Measurements from ENCODE around the gene PPP1R15B. TPM values are rescaled to one million over a fixed set of nuclear protein-coding genes. Genes with fewer than 3 reads are reported as not detected.

PPP1R15B gene
- total RNA-seq, 1 experiment from 2014 or later: 69.3 TPM

DNA sequence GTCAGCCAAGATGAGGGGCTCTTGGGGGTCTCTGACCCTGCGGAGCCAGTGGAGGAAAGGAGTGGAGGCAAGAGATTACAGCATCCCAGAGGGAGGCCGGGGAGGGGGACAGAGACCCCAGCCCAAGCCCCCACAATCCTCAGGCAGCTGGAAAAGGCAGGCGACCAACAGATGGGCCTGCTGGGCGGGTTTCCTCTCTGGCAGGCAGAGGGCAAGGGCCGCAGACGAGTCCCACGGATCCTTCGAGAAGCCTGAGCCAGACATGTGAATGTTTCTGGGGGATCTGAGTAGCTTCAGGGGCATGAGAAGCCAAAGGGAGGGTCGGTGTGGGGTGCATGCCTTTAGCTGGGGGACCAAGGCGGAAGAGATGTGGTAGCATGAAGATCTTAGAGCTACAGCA, 49.8 kb downstream of the PPP1R15B start:
- TF ChIP-seq JUND (IDR thresholded peaks at IDR 0.05) (no peak), POLR2AphosphoS5 (IDR thresholded peaks at IDR 0.05; ENCODE audit: low read depth, low read length) (no peak), YY1 (IDR thresholded peaks at IDR 0.05; ENCODE audit: extremely low read depth, insufficient replicate concordance, low read depth, low read length) (no peak), SIN3A (IDR thresholded peaks at IDR 0.05; ENCODE audit: low read depth) (no peak)
- no peaks in the 10 kb centered on the region for H3K9me3 ChIP-seq (ENCODE audit: control insufficient read depth in 1 of 2, insufficient read depth in 1 of 2, low read depth in 1 of 2, low read length in 2 of 2)
- no peaks in the 10 kb centered on the region for H3K9me2 ChIP-seq (ENCODE audit: insufficient read depth)
- H3K36me3 ChIP-seq (ENCODE audit: control insufficient read depth in 1 of 2, insufficient read depth in 2 of 2, low read length in 2 of 2): no peaks in the 10 kb centered on the region
- peaks cover 6 to 20% of the 10 kb centered on the region in 2 experiments; a peak in 3 of 4 replicates for H3K4me1 ChIP-seq (ENCODE audit: control insufficient read depth in 1 of 2, insufficient read depth in 2 of 2, low read length in 2 of 2)
- H3K79me2 ChIP-seq (ENCODE audit: insufficient read depth, low read length): no peaks in the 10 kb centered on the region
- ATAC-seq (no peak), DNase-seq (ENCODE audit: low read depth, low spot score) (no peak)
- CTCF ChIA-PET: interaction anchor here (1.7 to 6.8 kb wide), 4 partner anchors 37 to 199 kb away, joined by 6 to 51 read pairs (median 28); no protein-coding TSS in a partner anchor
- H3K4me3 ChIP-seq (replicated peaks in 1 of 2; ENCODE audit: low read depth in 1 of 2, low read length in 2 of 2): no peak overlapping the region
- RAD21 ChIA-PET (ENCODE audit: low non-redundant PET in 1 of 2, low total read pairs in 2 of 2, uncharacterized antibody in 2 of 2, unreplicated experiment in 2 of 2): interaction anchor here (1.1 to 2.9 kb wide), 4 partner anchors 103 to 199 kb away, joined by 4 to 14 read pairs (median 8); partner anchors contain the start of gene GOLT1A (in 2 of the 2)
- no peak overlapping the region for H3K9ac ChIP-seq (ENCODE audit: low read length)
- H3K27ac ChIP-seq (ENCODE audit: low read depth, low read length): no peak overlapping the region
- no peak overlapping the region for H2AFZ ChIP-seq (ENCODE audit: low read depth, low read length, poor library complexity, severe bottlenecking)
- no peaks in the 10 kb centered on the region for H3K27me3 ChIP-seq (ENCODE audit: insufficient read depth, low read length)
- intact Hi-C loops (cut with micrococcal nuclease): no loop called here
- no peak overlapping the region for H3K4me2 ChIP-seq (ENCODE audit: low read length)
- no TSS peak for BruUV-seq (replicated peaks)
- POLR2A ChIA-PET: interaction anchor here (2.1 kb wide), 1 partner anchor 16 kb away, joined by 5 read pairs; no protein-coding TSS in a partner anchor
- no peaks in the 10 kb centered on the region for H4K20me1 ChIP-seq (ENCODE audit: insufficient read depth)

- RAD21 ChIA-PET (ENCODE audit: low non-redundant PET in 1 of 2, low total read pairs in 2 of 2, uncharacterized antibody in 2 of 2, unreplicated experiment in 2 of 2): interaction anchor here (1.1 to 2.6 kb wide), 4 partner anchors 103 to 199 kb away, joined by 3 to 11 read pairs (median 4); partner anchors contain the start of gene GOLT1A (in 1 of the 2)
- no peaks in the 10 kb centered on the region for H3K79me2 ChIP-seq (ENCODE audit: insufficient read depth, low read length)
Observed at GRCh38 chr1:204361341-204361771, 50.3 kb downstream of the PPP1R15B start.

More at GRCh38 chr1:204361341-204361771, 50.3 kb downstream of the PPP1R15B start:
- Histone ChIP-seq H3K27ac (ENCODE audit: low read depth, low read length) (no peak overlapping the region), H3K9me3 (ENCODE audit: control insufficient read depth in 1 of 2, insufficient read depth in 1 of 2, low read depth in 1 of 2, low read length in 2 of 2) (no peaks in the 10 kb centered on the region), H3K9ac (ENCODE audit: low read length) (no peak overlapping the region), H3K36me3 (ENCODE audit: control insufficient read depth in 1 of 2, insufficient read depth in 2 of 2, low read length in 2 of 2) (no peaks in the 10 kb centered on the region), H3K4me3 (replicated peaks in 1 of 2; ENCODE audit: low read depth in 1 of 2, low read length in 2 of 2) (no peak overlapping the region), H3K27me3 (ENCODE audit: insufficient read depth, low read length) (no peaks in the 10 kb centered on the region), H2AFZ (ENCODE audit: low read depth, low read length, poor library complexity, severe bottlenecking) (no peak overlapping the region), H3K4me1 (ENCODE audit: control insufficient read depth in 1 of 2, insufficient read depth in 2 of 2, low read length in 2 of 2) (peaks cover 6 to 20% of the 10 kb centered on the region in 2 experiments; a peak in 3 of 4 replicates), H3K4me2 (ENCODE audit: low read length) (no peak overlapping the region), H3K9me2 (ENCODE audit: insufficient read depth) (no peaks in the 10 kb centered on the region), H4K20me1 (ENCODE audit: insufficient read depth) (no peaks in the 10 kb centered on the region)
- TF ChIP-seq FOSL1 (IDR thresholded peaks at IDR 0.05; ENCODE audit: low read depth) (no peak), ATF3 (IDR thresholded peaks at IDR 0.05) (no peak), EZH2 (IDR thresholded peaks at IDR 0.05) (no peak)
- DNase-seq (ENCODE audit: low read depth, low spot score) (no peak), ATAC-seq (no peak)
- intact Hi-C loops (cut with micrococcal nuclease): no loop called here
- ChIA-PET POLR2A (interaction anchor here (2.1 kb wide), 1 partner anchor 16 kb away, joined by 5 read pairs; no protein-coding TSS in a partner anchor), CTCF (interaction anchor here (3.1 to 6.8 kb wide), 3 partner anchors 37 to 199 kb away, joined by 13 to 51 read pairs (median 42); no protein-coding TSS in a partner anchor)
- BruUV-seq (replicated peaks): no TSS peak

All from HCT116 (cell line).